CD4-positive, alpha-beta T cell (primary cell): Measurements from ENCODE around the gene ARFGEF2. TPM values are rescaled to one million over a fixed set of nuclear protein-coding genes. Genes with fewer than 3 reads are reported as not detected.

Experiments
- ATAC-seq: fragments of 200-7000 bp; cut with Tn5 transposase; one replicate; pipeline ENCODE4 v1.10.0; 2022; ENCODE audit warnings: mild to moderate bottlenecking; ENCODE audit not compliant: poor library complexity
- CTCF ChIA-PET: fragments of 350-600 bp; sonication (Branson Sonifier 250); formaldehyde crosslinking; loops from one replicate; lab custom pipeline; 2021; ENCODE audit warnings: antibody characterized with exemption, inconsistent platforms; lab: Charles Lee
- POLR2A ChIA-PET: fragments of 350-600 bp; sonication (Branson Sonifier 250); formaldehyde crosslinking; loops from one replicate; lab custom pipeline; 2021; ENCODE audit warnings: antibody characterized with exemption, inconsistent platforms; lab: Charles Lee
- DNase-seq, 14 experiments: peaks; one replicate each; pipeline ENCODE4 v3.0.0-alpha.2; 2013 to 2020; ENCODE audit warnings: mixed read lengths in 2 of 14
- H3K27ac ChIP-seq, 2 donors: one replicate each; pipeline versions ENCODE4 v1.5.1 to v1.7.0; 2013; ENCODE audit warnings: low read length in 2 of 2, low read depth in 1 of 2, mild to moderate bottlenecking in 1 of 2
- H3K27me3 ChIP-seq, 2 experiments: 1 replicate in 1 of 2; 2 replicates in 1 of 2; pipeline versions ENCODE4 v1.6.1 to v1.7.0; 2013; ENCODE audit warnings: low read length in 2 of 2, control low read depth in 1 of 2, mild to moderate bottlenecking in 1 of 2, moderate library complexity in 1 of 2; ENCODE audit not compliant: insufficient read depth in 2 of 2, control insufficient read depth in 1 of 2
- H3K36me3 ChIP-seq: one replicate; pipeline ENCODE4 v1.6.1; 2013; ENCODE audit warnings: low read length, control low read depth; ENCODE audit not compliant: insufficient read depth
- H3K4me1 ChIP-seq: one replicate; pipeline ENCODE4 v1.6.1; 2013; ENCODE audit warnings: low read length, control low read depth; ENCODE audit not compliant: insufficient read depth
- H3K4me3 ChIP-seq: one replicate; pipeline ENCODE4 v1.5.1; 2013; ENCODE audit warnings: mild to moderate bottlenecking, low read length, moderate library complexity
- H3K9me3 ChIP-seq, 2 experiments: 1 replicate in 1 of 2; 2 replicates in 1 of 2; pipeline versions ENCODE4 v1.6.1 to v1.7.0; 2013; ENCODE audit warnings: low read length in 2 of 2, mild to moderate bottlenecking in 2 of 2, control low read depth in 1 of 2, moderate library complexity in 1 of 2; ENCODE audit not compliant: control insufficient read depth in 1 of 2, insufficient read depth in 1 of 2
- H3K27ac Mint-ChIP-seq: one replicate; pipeline ENCODE4 v1.8.0; 2020; ENCODE audit warnings: mixed read lengths
- H3K27me3 Mint-ChIP-seq: one replicate; pipeline ENCODE4 v1.8.0; 2021; ENCODE audit warnings: mixed read lengths
- H3K36me3 Mint-ChIP-seq: one replicate; pipeline ENCODE4 v1.8.0; 2021; ENCODE audit warnings: low read depth, mixed read lengths
- H3K4me1 Mint-ChIP-seq: one replicate; pipeline ENCODE4 v1.8.0; 2021; ENCODE audit warnings: low read depth, mixed read lengths
- H3K4me3 Mint-ChIP-seq: one replicate; pipeline ENCODE4 v1.8.0; 2020; ENCODE audit warnings: mild to moderate bottlenecking, mixed read lengths
- H3K9me3 Mint-ChIP-seq: one replicate; pipeline ENCODE4 v1.8.0; 2020; ENCODE audit warnings: mixed read lengths
- intact Hi-C, 2 experiments: fragments of 100-400 bp; cut with DNase I in 1 of 2; cut with micrococcal nuclease in 1 of 2; formaldehyde crosslinking; loops; one replicate each; pipeline versions ENCODE4 v1.15.1 to v1.9.0; 2023 to 2025; cut with DNase I, micrococcal nuclease
- total RNA-seq, 174 experiments: library from RNA in 2 of 174; stranded (reverse) in 2 of 174; gene quantifications; one replicate each; pipeline ENCODE4 v1.2.3 and lab custom pipeline; 2021 to 2026
- TF ChIP-seq, protein P1 (sequence below): fragments of 200-600 bp; IDR thresholded peaks from one replicate; pipeline ENCODE4 v1.8.0; 2022; ENCODE audit warnings: antibody characterized with exemption, mild to moderate bottlenecking

Gene ARFGEF2
- total RNA-seq, 2 experiments from 2014 or later = 23.0 to 23.4 TPM

GRCh38 chr20:49046087-49046900, 124.8 kb downstream of the ARFGEF2 start, which contains the start of gene CSE1L:
CSE1L (plus strand) TSS chr20:49046312; CDS start chr20:49058464, 12,152 bp downstream.
- H3K27ac Mint-ChIP-seq = peak within 1 kb of the TSS; percentile 92
- peaks cover 38% of the 10 kb centered on the region for H3K36me3 Mint-ChIP-seq
- peak; percentile 84 for ATAC-seq
- peaks cover 5% of the 10 kb centered on the region for H3K36me3 ChIP-seq
- H3K27me3 Mint-ChIP-seq = no peaks in the 10 kb centered on the region
- TF ChIP-seq, protein P1, sequence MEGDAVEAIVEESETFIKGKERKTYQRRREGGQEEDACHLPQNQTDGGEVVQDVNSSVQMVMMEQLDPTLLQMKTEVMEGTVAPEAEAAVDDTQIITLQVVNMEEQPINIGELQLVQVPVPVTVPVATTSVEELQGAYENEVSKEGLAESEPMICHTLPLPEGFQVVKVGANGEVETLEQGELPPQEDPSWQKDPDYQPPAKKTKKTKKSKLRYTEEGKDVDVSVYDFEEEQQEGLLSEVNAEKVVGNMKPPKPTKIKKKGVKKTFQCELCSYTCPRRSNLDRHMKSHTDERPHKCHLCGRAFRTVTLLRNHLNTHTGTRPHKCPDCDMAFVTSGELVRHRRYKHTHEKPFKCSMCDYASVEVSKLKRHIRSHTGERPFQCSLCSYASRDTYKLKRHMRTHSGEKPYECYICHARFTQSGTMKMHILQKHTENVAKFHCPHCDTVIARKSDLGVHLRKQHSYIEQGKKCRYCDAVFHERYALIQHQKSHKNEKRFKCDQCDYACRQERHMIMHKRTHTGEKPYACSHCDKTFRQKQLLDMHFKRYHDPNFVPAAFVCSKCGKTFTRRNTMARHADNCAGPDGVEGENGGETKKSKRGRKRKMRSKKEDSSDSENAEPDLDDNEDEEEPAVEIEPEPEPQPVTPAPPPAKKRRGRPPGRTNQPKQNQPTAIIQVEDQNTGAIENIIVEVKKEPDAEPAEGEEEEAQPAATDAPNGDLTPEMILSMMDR = no peak
- H3K9me3 Mint-ChIP-seq = no peaks in the 10 kb centered on the region
- intact Hi-C loops = loop anchor here (1.0 to 10.0 kb wide), 6 partner anchors 124 to 889 kb away; partner anchors contain the start of genes ARFGEF2 (in 1 of the 2), DDX27 (in 1 of the 2), RNF114 (in 1 of the 2) and STAU1 (in 1 of the 2)
- no peaks in the 10 kb centered on the region for H3K27me3 ChIP-seq
- ChIA-PET POLR2A (interaction anchor here (0.6 to 2.6 kb wide), 18 partner anchors 8 to 1912 kb away, joined by 3 to 25 read pairs (median 3); partner anchors contain the start of genes DPM1, MOCS3, STAU1 and ZNFX1), CTCF (interaction anchor here (2.4 kb wide), 1 partner anchor 171 kb away, joined by 8 read pairs; no protein-coding TSS in a partner anchor)
- H3K4me1 Mint-ChIP-seq = peaks cover 39% of the 10 kb centered on the region
- H3K4me3 Mint-ChIP-seq = peak within 1 kb of the TSS; percentile 97
- no peaks in the 10 kb centered on the region for H3K9me3 ChIP-seq
- H3K4me1 ChIP-seq = peaks cover 41% of the 10 kb centered on the region
- DNase-seq = peak; percentile 88 to 97 (median 93)
- peak within 1 kb of the TSS; percentile 91 to 96 for H3K27ac ChIP-seq
- H3K4me3 ChIP-seq = peak within 1 kb of the TSS; percentile 97

DNA sequence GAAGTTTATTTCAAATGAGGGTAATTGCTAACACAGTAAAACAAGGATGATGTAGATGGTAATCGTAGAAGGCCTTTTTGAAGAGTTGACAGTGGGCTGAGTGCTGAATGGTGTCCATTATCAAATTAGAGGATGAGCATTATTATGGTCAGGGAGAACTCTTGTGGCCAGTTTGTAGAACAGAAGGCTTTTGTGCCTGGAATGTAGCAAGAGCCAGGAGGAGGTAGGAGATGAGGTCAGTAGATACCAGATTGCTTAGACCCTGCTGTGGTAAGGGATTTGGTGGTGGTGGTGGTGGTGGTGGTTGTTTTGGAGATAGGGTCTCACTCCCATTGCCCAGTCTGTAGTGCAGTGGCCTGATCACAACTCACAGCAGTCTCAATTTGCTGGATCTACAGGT, 130.8 kb downstream of the ARFGEF2 start:
- Histone ChIP-seq H3K27ac (no peak overlapping the region), H3K4me1 (peaks cover 57% of the 10 kb centered on the region), H3K9me3 (no peaks in the 10 kb centered on the region), H3K27me3 (no peaks in the 10 kb centered on the region), H3K36me3 (peaks cover 15% of the 10 kb centered on the region), H3K4me3 (no peak overlapping the region)
- no peaks in the 10 kb centered on the region for H3K9me3 Mint-ChIP-seq
- no peak overlapping the region for H3K27ac Mint-ChIP-seq
- CTCF ChIA-PET = interaction anchor here (1.2 kb wide), 1 partner anchor 1117 kb away, joined by 3 read pairs; no protein-coding TSS in a partner anchor
- TF ChIP-seq, protein P1 = no peak
- peaks cover 43% of the 10 kb centered on the region for H3K36me3 Mint-ChIP-seq
- POLR2A ChIA-PET = no interaction called here
- peaks cover 64% of the 10 kb centered on the region for H3K4me1 Mint-ChIP-seq
- H3K4me3 Mint-ChIP-seq = no peak overlapping the region
- ATAC-seq (no peak), DNase-seq (no peak)
- H3K27me3 Mint-ChIP-seq = no peaks in the 10 kb centered on the region
- intact Hi-C loops = no loop called here

- Mint-ChIP-seq H3K27me3 (no peaks in the 10 kb centered on the region), H3K36me3 (peaks cover 43% of the 10 kb centered on the region), H3K9me3 (no peaks in the 10 kb centered on the region), H3K27ac (no peak overlapping the region), H3K4me1 (peaks cover 50% of the 10 kb centered on the region), H3K4me3 (no peak overlapping the region)
- Histone ChIP-seq H3K4me1 (peaks cover 44% of the 10 kb centered on the region), H3K9me3 (no peaks in the 10 kb centered on the region), H3K27me3 (no peaks in the 10 kb centered on the region), H3K36me3 (peaks cover 29% of the 10 kb centered on the region), H3K4me3 (no peak overlapping the region), H3K27ac (no peak overlapping the region)
- TF ChIP-seq, protein P1 = no peak
- CTCF ChIA-PET = no interaction called here
- no peak for DNase-seq
- no peak for ATAC-seq
- POLR2A ChIA-PET = interaction anchor here (3.8 kb wide), 1 partner anchor 8 kb away, joined by 17 read pairs; the partner anchor contains the start of gene CSE1L
- intact Hi-C loops = no loop called here
Observed at GRCh38 chr20:49054056-49054643, 132.6 kb downstream of the ARFGEF2 start.
